ENCODE measurements around the gene IL3. TPM values are rescaled to one million over a fixed set of nuclear protein-coding genes. Genes with fewer than 3 reads are reported as not detected.

Gene IL3
- total and polyA plus RNA-seq, 2 donors (not counting 1 experiment from before 2014, with no cell fraction given) = not detected

- CTCF ChIA-PET = interaction anchor here (1.0 to 1.4 kb wide), 3 partner anchors 18 to 477 kb away, joined by 3 to 6 read pairs (median 4); no protein-coding TSS in a partner anchor
- DNase-seq (no peak), ATAC-seq (ENCODE audit: low read depth) (no peak)
- Histone ChIP-seq H3K27ac (ENCODE audit: low read length in 2 of 2) (no peak overlapping the region), H3K4me3 (ENCODE audit: control extremely low read depth in 1 of 5, extremely low read depth in 1 of 5, insufficient read depth in 1 of 5, low read depth in 2 of 5, low read length in 4 of 5) (no peak overlapping the region), H3K4me2 (replicated peaks; ENCODE audit: low read depth, low read length, poor library complexity, severe bottlenecking) (no peak overlapping the region), H3K36me3 (replicated peaks in 1 of 2; ENCODE audit: control extremely low read depth in 1 of 2, control insufficient read depth in 1 of 2, extremely low read depth in 1 of 2, insufficient read depth in 2 of 2, low read length in 1 of 2) (no peaks in the 10 kb centered on the region), H3K27me3 (replicated peaks in 1 of 4; ENCODE audit: control extremely low read depth in 1 of 4, control insufficient read depth in 3 of 4, insufficient read depth in 4 of 4, low read length in 3 of 4) (no peaks in the 10 kb centered on the region), H4K20me1 (ENCODE audit: control insufficient read depth, insufficient read depth, low read length, poor library complexity, severe bottlenecking) (no peaks in the 10 kb centered on the region), H2AFZ (ENCODE audit: insufficient read depth, low read depth, low read length, poor library complexity, severe bottlenecking) (no peak overlapping the region), H3K9me3 (ENCODE audit: control extremely low read depth in 1 of 3, control insufficient read depth in 2 of 3, insufficient read depth in 1 of 3, low read length in 2 of 3) (no peaks in the 10 kb centered on the region), H3K9ac (ENCODE audit: low read length) (no peak overlapping the region), H3K79me2 (ENCODE audit: control insufficient read depth, insufficient read depth, low read length) (no peaks in the 10 kb centered on the region), H3K4me1 (ENCODE audit: control insufficient read depth in 2 of 2, insufficient read depth in 2 of 2, low read length in 2 of 2) (peaks cover 0 to 7% of the 10 kb centered on the region in 2 donors)
- WGBS (ENCODE audit: insufficient coverage) = 96% methylated on average over 4 of the region's 4 CpGs
- Mint-ChIP-seq H3K4me1 (peaks cover 3% of the 10 kb centered on the region), H3K4me3 (no peak overlapping the region), H3K27ac (no peak overlapping the region), H3K27me3 (no peaks in the 10 kb centered on the region), H3K9me3 (ENCODE audit: insufficient read depth) (no peaks in the 10 kb centered on the region)
- intact Hi-C loops (cut with micrococcal nuclease) = loop anchor here (5.0 kb wide), 1 partner anchor 170 kb away; no protein-coding TSS in a partner anchor
- TF ChIP-seq CTCF (IDR thresholded peaks at IDR 0.05) (no peak), EZH2 (IDR thresholded peaks at IDR 0.05; ENCODE audit: borderline replicate concordance, insufficient read depth, low read depth, low read length, poor library complexity, severe bottlenecking) (no peak)
- POLR2A ChIA-PET = no interaction called here
Measured at GRCh38 chr5:132066871-132067270, 6.4 kb downstream of the IL3 start.

- no peaks in the 10 kb centered on the region for H3K79me2 ChIP-seq (ENCODE audit: control insufficient read depth, insufficient read depth, low read length)
- Mint-ChIP-seq H3K9me3 (ENCODE audit: insufficient read depth) (no peaks in the 10 kb centered on the region), H3K4me1 (peaks cover 3% of the 10 kb centered on the region), H3K27ac (no peak overlapping the region), H3K4me3 (no peak overlapping the region), H3K27me3 (no peaks in the 10 kb centered on the region)
- no peaks in the 10 kb centered on the region for H3K9me3 ChIP-seq (ENCODE audit: control extremely low read depth in 1 of 3, control insufficient read depth in 2 of 3, insufficient read depth in 1 of 3, low read length in 2 of 3)
- intact Hi-C loops (cut with micrococcal nuclease) = loop anchor here (5.0 kb wide), 1 partner anchor 170 kb away; no protein-coding TSS in a partner anchor
- H3K36me3 ChIP-seq (replicated peaks in 1 of 2; ENCODE audit: control extremely low read depth in 1 of 2, control insufficient read depth in 1 of 2, extremely low read depth in 1 of 2, insufficient read depth in 2 of 2, low read length in 1 of 2) = no peaks in the 10 kb centered on the region
- H2AFZ ChIP-seq (ENCODE audit: insufficient read depth, low read depth, low read length, poor library complexity, severe bottlenecking) = no peak overlapping the region
- CTCF ChIA-PET = interaction anchor here (1.0 to 1.4 kb wide), 3 partner anchors 17 to 478 kb away, joined by 3 to 6 read pairs (median 4); no protein-coding TSS in a partner anchor
- ATAC-seq (ENCODE audit: low read depth) (no peak), DNase-seq (no peak)
- H3K27me3 ChIP-seq (replicated peaks in 1 of 4; ENCODE audit: control extremely low read depth in 1 of 4, control insufficient read depth in 3 of 4, insufficient read depth in 4 of 4, low read length in 3 of 4) = no peaks in the 10 kb centered on the region
- TF ChIP-seq CTCF (IDR thresholded peaks at IDR 0.05) (no peak), EZH2 (IDR thresholded peaks at IDR 0.05; ENCODE audit: borderline replicate concordance, insufficient read depth, low read depth, low read length, poor library complexity, severe bottlenecking) (no peak)
- WGBS (ENCODE audit: insufficient coverage) = 91% methylated on average over 11 of the region's 11 CpGs
- no peaks in the 10 kb centered on the region for H4K20me1 ChIP-seq (ENCODE audit: control insufficient read depth, insufficient read depth, low read length, poor library complexity, severe bottlenecking)
- H3K4me2 ChIP-seq (replicated peaks; ENCODE audit: low read depth, low read length, poor library complexity, severe bottlenecking) = no peak overlapping the region
- H3K9ac ChIP-seq (ENCODE audit: low read length) = no peak overlapping the region
- H3K4me1 ChIP-seq (ENCODE audit: control insufficient read depth in 2 of 2, insufficient read depth in 2 of 2, low read length in 2 of 2) = peaks cover 0 to 7% of the 10 kb centered on the region in 2 donors
- no peak overlapping the region for H3K4me3 ChIP-seq (ENCODE audit: control extremely low read depth in 1 of 5, extremely low read depth in 1 of 5, insufficient read depth in 1 of 5, low read depth in 2 of 5, low read length in 4 of 5)
- POLR2A ChIA-PET = no interaction called here
- H3K27ac ChIP-seq (ENCODE audit: low read length in 2 of 2) = no peak overlapping the region
Measured at GRCh38 chr5:132067451-132067850, 7.0 kb downstream of the IL3 start.

All from B cell (primary cell).